Measurements from ENCODE around the gene MDC1.

GRCh38 chr6:30711758-30712380, 5.2 kb downstream of the MDC1 start:
- TF ChIP-seq POLR2A (IDR thresholded peaks at IDR 0.05) = no peak
- TF ChIP-seq CTCF (IDR thresholded peaks at IDR 0.05) = no peak
- TF ChIP-seq EP300 (IDR thresholded peaks at IDR 0.05) = no peak
